ENCODE data around the gene PCBP3. TPM values are rescaled to one million over a fixed set of nuclear protein-coding genes. Genes with fewer than 3 reads are reported as not detected.

Gene PCBP3
- polyA plus RNA-seq, 1 experiment: 1.6 TPM

- ChIA-PET CTCF (no interaction called here), POLR2A (no interaction called here)
- no peak for TF ChIP-seq CTCF (IDR thresholded peaks at IDR 0.05; ENCODE audit: low read depth, low read length)
- Histone ChIP-seq H3K9me3 (ENCODE audit: control insufficient read depth, insufficient read depth, low read length) (peaks cover 34% of the 10 kb centered on the region), H3K4me3 (ENCODE audit: low read depth, low read length) (no peak overlapping the region), H3K27ac (ENCODE audit: low read depth, low read length) (no peak overlapping the region), H3K27me3 (ENCODE audit: control insufficient read depth, insufficient read depth, low read length) (peaks cover 5% of the 10 kb centered on the region)
- no peak for DNase-seq (ENCODE audit: low read depth, low spot score)
Measured at GRCh38 chr21:45937721-45938452, 294.4 kb downstream of the PCBP3 start.

- ChIA-PET POLR2A (no interaction called here), CTCF (no interaction called here)
- Histone ChIP-seq H3K4me3 (ENCODE audit: low read depth, low read length) (no peak overlapping the region), H3K9me3 (ENCODE audit: control insufficient read depth, insufficient read depth, low read length) (peaks cover 34% of the 10 kb centered on the region), H3K27me3 (ENCODE audit: control insufficient read depth, insufficient read depth, low read length) (peaks cover 5% of the 10 kb centered on the region), H3K27ac (ENCODE audit: low read depth, low read length) (no peak overlapping the region)
- no peak for DNase-seq (ENCODE audit: low read depth, low spot score)
- no peak for TF ChIP-seq CTCF (IDR thresholded peaks at IDR 0.05; ENCODE audit: low read depth, low read length)
Measured at GRCh38 chr21:45938453-45938755, 294.9 kb downstream of the PCBP3 start.

GRCh38 chr21:45938811-45939520, 295.4 kb downstream of the PCBP3 start:
- DNase-seq (ENCODE audit: low read depth, low spot score): no peak
- peaks cover 30% of the 10 kb centered on the region for H3K9me3 ChIP-seq (ENCODE audit: control insufficient read depth, insufficient read depth, low read length)

GRCh38 chr21:45939521-45940045, 296.1 kb downstream of the PCBP3 start:
- no peak for TF ChIP-seq CTCF (IDR thresholded peaks at IDR 0.05; ENCODE audit: low read depth, low read length)
- DNase-seq (ENCODE audit: low read depth, low spot score): no peak
- H3K9me3 ChIP-seq (ENCODE audit: control insufficient read depth, insufficient read depth, low read length): peaks cover 26% of the 10 kb centered on the region
- peaks cover 5% of the 10 kb centered on the region for H3K27me3 ChIP-seq (ENCODE audit: control insufficient read depth, insufficient read depth, low read length)
- no peak overlapping the region for H3K4me3 ChIP-seq (ENCODE audit: low read depth, low read length)
- POLR2A ChIA-PET: no interaction called here
- CTCF ChIA-PET: no interaction called here
- no peak overlapping the region for H3K27ac ChIP-seq (ENCODE audit: low read depth, low read length)

More at GRCh38 chr21:45938811-45939520, 295.4 kb downstream of the PCBP3 start:
- no peak overlapping the region for H3K4me3 ChIP-seq (ENCODE audit: low read depth, low read length)
- H3K27ac ChIP-seq (ENCODE audit: low read depth, low read length): no peak overlapping the region
- peaks cover 5% of the 10 kb centered on the region for H3K27me3 ChIP-seq (ENCODE audit: control insufficient read depth, insufficient read depth, low read length)
- CTCF ChIA-PET: no interaction called here
- POLR2A ChIA-PET: interaction anchor here (0.5 kb wide), 1 partner anchor 103 kb away, joined by 3 read pairs; no protein-coding TSS in a partner anchor
- TF ChIP-seq CTCF (IDR thresholded peaks at IDR 0.05; ENCODE audit: low read depth, low read length): no peak

GRCh38 chr21:45940091-45940490, 296.6 kb downstream of the PCBP3 start:
- POLR2A ChIA-PET: no interaction called here
- CTCF ChIA-PET: no interaction called here
- Histone ChIP-seq H3K9me3 (ENCODE audit: control insufficient read depth, insufficient read depth, low read length) (peaks cover 21% of the 10 kb centered on the region), H3K4me3 (ENCODE audit: low read depth, low read length) (no peak overlapping the region), H3K27me3 (ENCODE audit: control insufficient read depth, insufficient read depth, low read length) (peaks cover 5% of the 10 kb centered on the region), H3K27ac (ENCODE audit: low read depth, low read length) (no peak overlapping the region)
- no peak for TF ChIP-seq CTCF (IDR thresholded peaks at IDR 0.05; ENCODE audit: low read depth, low read length)
- DNase-seq (ENCODE audit: low read depth, low spot score): no peak
